Fibroblast of villous mesenchyme (primary cell): ENCODE measurements around the gene WWTR1. TPM values are rescaled to one million over a fixed set of nuclear protein-coding genes. Genes with fewer than 3 reads are reported as not detected.
A peak's percentile ranks its signal among the peaks of the same experiment; 100 is the strongest.

ENCODE experiments used
- DNase-seq: peaks from one replicate; pipeline ENCODE4 v3.0.0-alpha.2; 2010; ENCODE audit warnings: low read depth
- H3K4me3 ChIP-seq: 2 replicates; pipeline ENCODE4 v1.5.1; 2011; ENCODE audit warnings: low read depth, mild to moderate bottlenecking, low read length
- total RNA-seq: library from RNA; depleted of rRNA; stranded (reverse); fragments of >200 nt; gene quantifications from 2 replicates; pipeline ENCODE4 v1.2.3, GENCODE V29; 2012
- TF ChIP-seq, protein P1 (sequence below): IDR thresholded peaks from 2 replicates; pipeline ENCODE4 v1.5.1; 2012; ENCODE audit warnings: low read depth, mild to moderate bottlenecking, low read length; ENCODE audit not compliant: insufficient read depth

Gene WWTR1
- total RNA-seq, 1 donor = 37.6 TPM

DNA sequence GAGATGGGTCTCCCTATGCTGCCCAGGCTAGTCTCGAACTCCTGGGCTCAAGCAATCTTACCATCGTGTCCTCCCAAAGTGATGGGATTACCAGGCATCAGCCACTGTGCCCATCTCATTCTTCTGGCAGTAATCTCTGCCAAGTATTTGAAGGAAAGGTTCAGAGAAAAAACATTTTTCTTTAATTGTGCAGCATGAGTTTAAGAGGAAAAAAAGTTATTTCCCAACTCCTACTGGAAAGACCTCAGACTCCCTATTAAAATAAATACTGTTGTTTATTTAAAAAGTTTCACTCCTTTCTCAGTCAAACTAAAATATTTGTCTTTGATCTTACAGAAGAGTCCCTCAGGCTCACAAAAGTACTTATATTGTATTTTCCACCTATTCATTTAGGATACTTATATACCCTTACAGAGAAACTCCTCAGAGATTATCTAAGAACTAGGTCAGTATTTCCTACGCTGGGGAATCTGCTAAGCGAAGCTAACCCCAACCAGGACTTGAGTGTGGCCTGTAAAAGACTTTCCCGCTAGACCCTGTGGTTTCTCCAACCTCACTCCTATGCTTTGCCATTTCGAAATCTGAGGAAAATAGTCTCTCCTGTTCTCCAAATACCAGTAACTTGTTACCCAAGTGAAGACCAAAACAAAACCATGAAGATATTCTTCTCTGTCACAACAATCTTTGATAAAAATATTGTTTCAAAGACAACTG lies 28.7 kb downstream of the WWTR1 start:
- TF ChIP-seq, protein P1, sequence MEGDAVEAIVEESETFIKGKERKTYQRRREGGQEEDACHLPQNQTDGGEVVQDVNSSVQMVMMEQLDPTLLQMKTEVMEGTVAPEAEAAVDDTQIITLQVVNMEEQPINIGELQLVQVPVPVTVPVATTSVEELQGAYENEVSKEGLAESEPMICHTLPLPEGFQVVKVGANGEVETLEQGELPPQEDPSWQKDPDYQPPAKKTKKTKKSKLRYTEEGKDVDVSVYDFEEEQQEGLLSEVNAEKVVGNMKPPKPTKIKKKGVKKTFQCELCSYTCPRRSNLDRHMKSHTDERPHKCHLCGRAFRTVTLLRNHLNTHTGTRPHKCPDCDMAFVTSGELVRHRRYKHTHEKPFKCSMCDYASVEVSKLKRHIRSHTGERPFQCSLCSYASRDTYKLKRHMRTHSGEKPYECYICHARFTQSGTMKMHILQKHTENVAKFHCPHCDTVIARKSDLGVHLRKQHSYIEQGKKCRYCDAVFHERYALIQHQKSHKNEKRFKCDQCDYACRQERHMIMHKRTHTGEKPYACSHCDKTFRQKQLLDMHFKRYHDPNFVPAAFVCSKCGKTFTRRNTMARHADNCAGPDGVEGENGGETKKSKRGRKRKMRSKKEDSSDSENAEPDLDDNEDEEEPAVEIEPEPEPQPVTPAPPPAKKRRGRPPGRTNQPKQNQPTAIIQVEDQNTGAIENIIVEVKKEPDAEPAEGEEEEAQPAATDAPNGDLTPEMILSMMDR = no peak
- H3K4me3 ChIP-seq = no peak overlapping the region
- DNase-seq = peak; percentile 87

DNA sequence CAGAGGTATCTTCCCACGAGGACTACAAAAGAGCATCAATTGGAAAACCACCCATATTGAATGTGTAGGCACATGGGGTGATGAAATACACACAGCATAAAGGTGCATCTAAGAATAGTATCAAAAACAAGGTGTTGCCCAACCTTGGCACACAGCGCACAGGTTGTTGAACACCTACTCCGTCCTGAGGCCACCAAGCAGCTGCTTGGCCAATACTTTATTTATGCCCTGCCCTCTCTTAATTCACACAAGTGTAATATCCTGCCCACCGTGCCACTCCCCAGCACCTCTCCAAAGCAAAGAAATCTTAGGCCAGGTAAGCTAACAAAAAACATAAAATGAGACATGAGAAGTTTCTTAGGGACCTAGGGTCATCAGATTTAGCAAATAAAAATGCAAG lies 31.2 kb downstream of the WWTR1 start:
- no peak overlapping the region for H3K4me3 ChIP-seq
- DNase-seq = no peak
- TF ChIP-seq, protein P1 = no peak

- DNase-seq = no peak
- no peak overlapping the region for H3K4me3 ChIP-seq
- TF ChIP-seq, protein P1 = no peak
These were observed 32.0 kb downstream of the WWTR1 start for GRCh38 chr3:149625795-149626194.

DNA sequence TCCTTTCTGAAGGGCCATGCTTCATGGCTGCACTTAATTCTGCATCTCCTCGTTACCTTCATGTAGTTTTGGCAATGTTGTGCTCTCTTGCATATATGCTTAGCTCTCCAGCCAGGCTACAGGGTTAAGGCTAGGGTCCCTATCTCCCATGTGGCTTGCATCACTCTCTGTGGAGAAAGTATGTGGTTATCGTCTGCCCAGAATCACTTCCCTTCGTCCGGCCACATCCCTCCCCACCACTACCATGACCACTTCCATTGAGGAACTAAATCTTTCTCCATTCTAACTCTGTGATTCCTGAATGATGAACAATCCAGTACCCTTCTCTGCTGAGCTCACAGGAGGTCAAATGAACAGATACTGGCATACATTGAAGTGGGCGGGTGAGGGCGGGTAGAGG lies 34.0 kb downstream of the WWTR1 start:
- TF ChIP-seq, protein P1 = no peak
- H3K4me3 ChIP-seq = no peak overlapping the region
- DNase-seq = no peak

- no peak overlapping the region for H3K4me3 ChIP-seq
- peak; percentile 90 for DNase-seq
- TF ChIP-seq, protein P1 = no peak
These were observed 36.4 kb downstream of the WWTR1 start for GRCh38 chr3:149621218-149622005.

DNA sequence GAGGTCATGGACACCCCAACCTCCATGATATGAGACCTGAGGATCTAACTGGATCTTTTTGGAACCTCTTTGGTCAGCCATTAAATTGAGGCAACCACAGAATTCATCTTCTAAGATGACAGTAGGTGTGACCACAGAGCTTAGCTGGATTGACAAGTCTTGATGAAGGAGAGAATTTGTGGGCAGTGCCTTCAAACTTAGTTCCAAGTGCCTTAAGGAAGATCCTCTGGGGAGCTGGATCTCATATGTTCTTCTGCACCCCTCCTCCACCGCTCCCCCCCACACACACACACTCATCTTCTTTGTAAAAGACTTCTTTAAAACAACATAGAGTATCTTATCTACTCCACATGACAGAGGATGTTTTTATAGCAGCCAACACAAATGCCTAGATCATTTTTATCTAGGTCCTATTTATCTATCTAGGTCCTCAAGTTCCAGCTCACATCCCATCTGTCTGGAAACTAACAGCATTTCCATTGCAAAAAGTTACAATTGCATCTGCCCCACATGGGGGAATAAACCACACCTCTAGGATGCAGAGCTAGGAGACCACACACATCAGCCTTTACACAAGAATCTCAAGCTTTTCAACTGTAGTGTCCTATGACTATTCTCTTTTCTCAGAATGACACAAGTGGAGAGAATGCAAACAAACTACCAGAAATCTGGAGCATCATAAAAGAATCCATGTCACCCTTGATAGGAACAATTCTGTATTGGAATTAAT lies 37.4 kb downstream of the WWTR1 start:
- DNase-seq = peak; percentile 91
- TF ChIP-seq, protein P1 = no peak
- H3K4me3 ChIP-seq = no peak overlapping the region
